Head of caudate nucleus (tissue), 42 donors: ENCODE measurements around the gene RWDD2A.
A peak's percentile ranks its signal among the peaks of the same experiment; 100 is the strongest.
"Not testable (repeated sequence)": the region's sequence is repeated elsewhere in the genome, so short reads cannot be mapped to it uniquely, and the experiment has no call there.

Experiments used
- DNase-seq, 42 donors: peaks; one replicate each; pipeline versions ENCODE4 v3.0.0 to v3.0.0-alpha.2; 2020 to 2021; ENCODE audit warnings: mixed read lengths in 7 of 42
- intact Hi-C: fragments of 100-400 bp; cut with DNase I; formaldehyde crosslinking; loops from one replicate; pipeline ENCODE4 v1.15.0; 2022

Gene RWDD2A

GRCh38 chr6:83192871-83193746, at the start of gene RWDD2A, which contains the start of gene PGM3:
TSS of gene RWDD2A (plus strand) at chr6:83193357. CDS start at chr6:83194452, 1,095 bp downstream.
TSS of gene PGM3 (minus strand) at chr6:83193265. CDS start at chr6:83191012, 2,253 bp downstream.
- DNase-seq, result peak; percentile 82 to 97 (median 93)
- intact Hi-C loops, result loop anchor here (5.0 kb wide), 1 partner anchor 126 kb away; the partner anchor contains the start of genes DOP1A and UBE3D

- no peak for DNase-seq
- intact Hi-C loops, result no loop called here
Observed at GRCh38 chr6:83151114-83151513, 42.0 kb upstream of the RWDD2A start.

GRCh38 chr6:83152913-83153312, 40.2 kb upstream of the RWDD2A start:
- intact Hi-C loops, result no loop called here
- no peak for DNase-seq

- no peak for DNase-seq
- intact Hi-C loops, result no loop called here
Observed at GRCh38 chr6:83153883-83154521, 39.2 kb upstream of the RWDD2A start.

- no peak for DNase-seq
- intact Hi-C loops, result no loop called here
Observed at GRCh38 chr6:83155794-83156193, 37.4 kb upstream of the RWDD2A start.

GRCh38 chr6:83160167-83160566, 33.0 kb upstream of the RWDD2A start:
- intact Hi-C loops, result no loop called here

GRCh38 chr6:83167726-83168278, 25.4 kb upstream of the RWDD2A start:
- no peak for DNase-seq
- intact Hi-C loops, result no loop called here

More at GRCh38 chr6:83160167-83160566, 33.0 kb upstream of the RWDD2A start:
- no peak for DNase-seq

GRCh38 chr6:83168556-83168955, 24.6 kb upstream of the RWDD2A start:
- no peak for DNase-seq
- intact Hi-C loops, result no loop called here

- DNase-seq, result no peak
- intact Hi-C loops, result no loop called here
Observed at GRCh38 chr6:83169106-83169505, 24.1 kb upstream of the RWDD2A start.

GRCh38 chr6:83169511-83169910, 23.6 kb upstream of the RWDD2A start:
- intact Hi-C loops, result no loop called here
- DNase-seq, result peak in 1 of 42 donors; percentile 45

GRCh38 chr6:83176246-83176645, 16.9 kb upstream of the RWDD2A start:
- intact Hi-C loops, result no loop called here
- no peak for DNase-seq

- DNase-seq, result no peak
- intact Hi-C loops, result no loop called here
Observed at GRCh38 chr6:83180426-83180950, 12.7 kb upstream of the RWDD2A start.

GRCh38 chr6:83182114-83182513, 11.0 kb upstream of the RWDD2A start:
- no peak for DNase-seq
- intact Hi-C loops, result no loop called here

GRCh38 chr6:83183082-83183828, 9.9 kb upstream of the RWDD2A start:
- intact Hi-C loops, result no loop called here
- DNase-seq, result no peak

- intact Hi-C loops, result no loop called here
- DNase-seq, result no peak
Observed at GRCh38 chr6:83185096-83185495, 8.1 kb upstream of the RWDD2A start.

GRCh38 chr6:83188501-83188900, 4.7 kb upstream of the RWDD2A start:
- DNase-seq, result no peak
- intact Hi-C loops, result no loop called here

GRCh38 chr6:83190626-83191025, 2.5 kb upstream of the RWDD2A start:
- DNase-seq, result no peak
- intact Hi-C loops, result loop anchor here (5.0 kb wide), 1 partner anchor 123 kb away; the partner anchor contains the start of genes DOP1A and UBE3D

- not testable (repeated sequence) for DNase-seq
- intact Hi-C loops, result loop anchor here (5.0 kb wide), 1 partner anchor 125 kb away; the partner anchor contains the start of genes DOP1A and UBE3D
Observed at GRCh38 chr6:83191974-83192373, 1.2 kb upstream of the RWDD2A start.

- intact Hi-C loops, result loop anchor here (5.0 kb wide), 1 partner anchor 125 kb away; the partner anchor contains the start of genes DOP1A and UBE3D
- DNase-seq, result no peak
Observed at GRCh38 chr6:83192456-83192855, 701 bp upstream of the RWDD2A start.
